Epithelial cell of esophagus (primary cell): ENCODE measurements around the gene ACVR1.

Experiments used
- DNase-seq: peaks from one replicate; pipeline ENCODE4 v3.0.0; 2010; ENCODE audit warnings: low read depth
- H3K4me3 ChIP-seq: 2 replicates; pipeline ENCODE4 v1.5.1; 2011; ENCODE audit warnings: mild to moderate bottlenecking, low read length, control low read depth
- TF ChIP-seq, protein P1 (sequence below): IDR thresholded peaks from 2 replicates; pipeline ENCODE4 v1.5.1; 2011; ENCODE audit warnings: low read depth, mild to moderate bottlenecking, low read length, control low read depth, inconsistent platforms; ENCODE audit not compliant: insufficient read depth; ENCODE audit errors: missing control alignments

The ACVR1 gene

DNA sequence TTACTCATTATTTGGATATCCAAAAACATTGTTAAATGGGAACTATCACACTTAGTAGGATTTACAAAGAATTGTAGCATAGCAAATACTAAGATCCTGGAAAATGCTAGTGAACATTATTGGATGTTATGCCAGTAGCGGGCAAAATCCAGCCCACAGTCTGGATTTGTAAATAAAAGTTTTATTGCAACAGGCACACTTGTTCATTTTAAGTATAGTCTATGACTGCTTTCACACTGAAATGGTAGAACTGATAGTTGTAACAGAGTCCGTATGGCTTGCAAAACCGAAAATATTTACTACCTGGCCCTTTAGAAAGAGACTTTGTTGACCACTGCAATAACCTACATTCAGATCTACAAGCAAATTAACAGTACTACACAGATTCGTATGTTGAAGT, 53.6 kb downstream of the ACVR1 start:
- DNase-seq = no peak
- TF ChIP-seq, protein P1, sequence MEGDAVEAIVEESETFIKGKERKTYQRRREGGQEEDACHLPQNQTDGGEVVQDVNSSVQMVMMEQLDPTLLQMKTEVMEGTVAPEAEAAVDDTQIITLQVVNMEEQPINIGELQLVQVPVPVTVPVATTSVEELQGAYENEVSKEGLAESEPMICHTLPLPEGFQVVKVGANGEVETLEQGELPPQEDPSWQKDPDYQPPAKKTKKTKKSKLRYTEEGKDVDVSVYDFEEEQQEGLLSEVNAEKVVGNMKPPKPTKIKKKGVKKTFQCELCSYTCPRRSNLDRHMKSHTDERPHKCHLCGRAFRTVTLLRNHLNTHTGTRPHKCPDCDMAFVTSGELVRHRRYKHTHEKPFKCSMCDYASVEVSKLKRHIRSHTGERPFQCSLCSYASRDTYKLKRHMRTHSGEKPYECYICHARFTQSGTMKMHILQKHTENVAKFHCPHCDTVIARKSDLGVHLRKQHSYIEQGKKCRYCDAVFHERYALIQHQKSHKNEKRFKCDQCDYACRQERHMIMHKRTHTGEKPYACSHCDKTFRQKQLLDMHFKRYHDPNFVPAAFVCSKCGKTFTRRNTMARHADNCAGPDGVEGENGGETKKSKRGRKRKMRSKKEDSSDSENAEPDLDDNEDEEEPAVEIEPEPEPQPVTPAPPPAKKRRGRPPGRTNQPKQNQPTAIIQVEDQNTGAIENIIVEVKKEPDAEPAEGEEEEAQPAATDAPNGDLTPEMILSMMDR = no peak
- no peak overlapping the region for H3K4me3 ChIP-seq

DNA sequence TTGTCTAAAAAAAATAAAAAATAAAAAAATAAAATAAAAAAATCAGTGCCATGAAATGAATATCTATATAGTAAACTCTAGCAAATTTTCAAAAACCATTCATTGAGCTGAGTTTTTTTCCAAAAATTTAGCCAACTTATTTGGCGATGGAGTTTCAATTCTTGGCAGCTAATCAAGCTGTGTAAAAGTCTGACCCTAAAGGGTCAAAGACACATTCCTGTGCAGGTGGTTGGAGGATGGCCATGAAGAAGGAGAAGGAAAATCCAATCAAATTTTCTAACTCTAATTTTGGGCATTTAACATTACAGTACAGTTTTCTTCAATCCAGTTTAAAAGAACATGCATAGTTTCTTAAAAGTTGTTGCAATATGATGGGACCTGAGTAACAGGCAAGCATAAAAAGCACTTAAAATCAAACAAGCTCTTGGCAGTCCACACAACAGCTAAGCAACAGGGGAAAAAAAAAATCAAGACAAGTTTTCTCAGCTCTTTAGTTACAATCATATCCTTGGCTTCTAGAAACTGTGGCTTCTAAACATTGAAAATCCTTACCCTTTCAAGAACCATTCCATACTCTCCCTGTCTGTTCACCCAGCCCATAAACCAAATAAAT, 54.5 kb downstream of the ACVR1 start:
- TF ChIP-seq, protein P1 = no peak
- no peak for DNase-seq
- no peak overlapping the region for H3K4me3 ChIP-seq

DNA sequence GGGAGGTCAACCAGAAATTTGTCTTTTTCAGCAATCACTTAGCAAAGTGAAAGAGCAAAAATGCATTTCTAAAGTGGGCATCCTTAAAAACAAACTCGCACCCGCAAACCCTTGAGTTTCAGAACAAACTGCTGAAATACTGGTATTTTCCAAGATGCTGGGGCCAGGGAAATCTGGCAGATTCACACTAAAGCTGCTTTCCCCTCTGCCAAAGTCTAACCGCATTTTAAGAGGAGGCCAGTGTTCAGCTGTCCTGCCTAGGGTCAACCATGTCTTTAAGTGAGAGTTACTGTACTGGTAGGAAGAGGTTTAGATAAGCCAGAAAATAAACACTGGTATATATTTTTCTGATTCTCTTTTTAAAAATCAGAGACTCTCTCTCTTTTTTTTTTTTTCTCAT, 55.9 kb downstream of the ACVR1 start:
- H3K4me3 ChIP-seq = no peak overlapping the region
- TF ChIP-seq, protein P1 = no peak
- DNase-seq = no peak

DNA sequence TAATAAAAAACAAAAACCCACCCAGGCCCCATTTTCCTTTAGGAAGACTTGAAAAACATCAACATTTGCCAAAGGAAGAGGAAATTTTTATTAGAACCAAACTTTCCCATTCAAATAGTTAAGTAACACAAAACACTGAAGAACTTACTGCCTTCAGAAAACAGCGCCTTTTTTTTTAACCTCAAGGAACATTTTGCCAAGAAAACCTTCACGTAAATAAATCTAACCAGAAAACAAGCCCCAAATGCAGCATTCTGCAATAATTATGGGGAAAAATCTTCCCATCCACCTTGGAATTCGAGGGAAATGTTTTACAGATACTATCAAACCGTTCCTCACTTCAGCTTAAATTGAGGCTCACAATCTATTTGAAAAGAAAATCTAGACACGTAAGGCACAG, 56.4 kb downstream of the ACVR1 start:
- TF ChIP-seq, protein P1 = no peak
- H3K4me3 ChIP-seq = no peak overlapping the region
- no peak for DNase-seq

DNA sequence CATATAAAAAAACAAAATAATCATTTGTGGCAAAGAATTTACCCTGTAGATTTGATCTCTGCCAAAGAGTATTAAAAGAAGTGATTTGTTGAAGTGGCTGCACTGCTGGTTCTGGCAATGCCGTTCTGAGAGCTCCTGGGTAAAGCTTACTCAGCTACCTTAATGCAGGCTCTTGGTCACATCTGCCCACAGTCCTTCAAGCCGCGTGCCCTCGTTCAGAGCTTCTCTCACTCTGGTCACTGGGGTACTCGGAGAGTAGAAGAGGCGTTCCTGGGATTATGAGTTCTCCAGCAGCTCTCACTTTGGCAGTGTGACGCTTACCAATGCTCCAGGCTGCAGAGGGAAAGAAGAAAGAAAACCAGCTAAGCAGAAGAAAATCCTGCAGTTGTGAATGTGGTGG, 57.9 kb downstream of the ACVR1 start:
- TF ChIP-seq, protein P1 = no peak
- H3K4me3 ChIP-seq = no peak overlapping the region
- no peak for DNase-seq

DNA sequence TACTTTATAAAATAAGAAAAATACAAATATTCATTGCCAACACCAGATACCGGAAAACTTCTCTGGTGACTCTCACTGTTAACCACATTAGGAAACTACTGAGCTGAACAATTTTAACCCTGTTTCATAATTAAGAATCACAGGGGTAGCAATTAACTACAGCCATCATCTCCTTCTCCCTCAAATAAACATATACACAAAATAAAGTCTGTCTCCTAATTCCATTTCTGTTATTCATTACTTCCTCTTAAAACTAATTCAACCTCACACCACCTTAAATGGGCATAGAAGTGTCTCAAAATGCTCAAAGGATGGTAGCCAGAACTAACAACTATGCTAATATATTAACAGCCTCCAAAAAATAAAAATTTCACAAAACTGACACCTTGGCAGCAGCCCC, 60.7 kb downstream of the ACVR1 start:
- TF ChIP-seq, protein P1 = no peak
- no peak for DNase-seq

DNA sequence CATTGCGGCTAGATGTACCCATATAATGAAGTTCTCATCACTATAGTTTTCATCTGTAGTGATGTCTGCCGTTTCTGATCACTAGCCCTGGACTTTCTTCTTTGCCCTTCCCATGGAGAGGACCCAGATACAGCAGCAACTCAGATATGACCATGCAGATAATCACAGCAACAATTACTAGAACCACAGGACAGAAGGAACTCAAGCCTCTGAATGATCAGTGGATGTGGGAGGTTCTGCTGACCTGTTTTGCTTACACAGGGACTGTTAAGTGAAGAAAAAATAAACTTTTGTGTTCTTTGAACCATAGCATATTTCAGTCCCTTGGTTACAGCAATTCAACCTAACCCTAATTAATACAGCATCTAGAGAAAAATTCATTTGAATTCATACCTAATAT, 62.7 kb downstream of the ACVR1 start:
- TF ChIP-seq, protein P1 = no peak
- no peak for DNase-seq
- H3K4me3 ChIP-seq = no peak overlapping the region

More for the DNA sequence above, 60.7 kb downstream of the ACVR1 start:
- H3K4me3 ChIP-seq = no peak overlapping the region
